ENCODE data around the gene GNAI3. TPM values are rescaled to one million over a fixed set of nuclear protein-coding genes. Genes with fewer than 3 reads are reported as not detected.

GNAI3 gene
- total RNA-seq, 1 donor from 2014 or later = 2.8 TPM

- H3K9me3 ChIP-seq = no peaks in the 10 kb centered on the region
- TF ChIP-seq CTCF (IDR thresholded peaks at IDR 0.05) = no peak
- H3K36me3 ChIP-seq = peaks cover 30 to 34% of the 10 kb centered on the region in 2 donors
- no peaks in the 10 kb centered on the region for H3K4me1 ChIP-seq
- H3K4me3 ChIP-seq = no peak overlapping the region
- H3K27me3 ChIP-seq = no peaks in the 10 kb centered on the region
- no peak overlapping the region for H3K27ac ChIP-seq
- intact Hi-C loops (cut with DNase I) = no loop called here
- DNase-seq (ENCODE audit: low spot score in 2 of 2) = peak in 1 of 2 donors; percentile 48
Observed at GRCh38 chr1:109632671-109633346, 84.4 kb downstream of the GNAI3 start.

- H3K4me3 ChIP-seq = no peak overlapping the region
- no peak overlapping the region for H3K27ac ChIP-seq
- H3K4me1 ChIP-seq = no peaks in the 10 kb centered on the region
- peaks cover 16 to 19% of the 10 kb centered on the region in 2 donors for H3K36me3 ChIP-seq
- intact Hi-C loops (cut with DNase I) = no loop called here
- DNase-seq (ENCODE audit: low spot score in 2 of 2) = peak in 1 of 2 donors; percentile 35
- TF ChIP-seq CTCF (IDR thresholded peaks at IDR 0.05) = no peak
- no peaks in the 10 kb centered on the region for H3K27me3 ChIP-seq
- H3K9me3 ChIP-seq = no peaks in the 10 kb centered on the region
Observed at GRCh38 chr1:109634292-109634691, 85.9 kb downstream of the GNAI3 start.

- Histone ChIP-seq H3K4me3 (no peak overlapping the region), H3K36me3 (peaks cover 12 to 13% of the 10 kb centered on the region in 2 donors), H3K4me1 (no peaks in the 10 kb centered on the region), H3K9me3 (no peaks in the 10 kb centered on the region), H3K27ac (no peak overlapping the region), H3K27me3 (no peaks in the 10 kb centered on the region)
- intact Hi-C loops (cut with DNase I) = no loop called here
- peak in 1 of 2 donors; percentile 44 for DNase-seq (ENCODE audit: low spot score in 2 of 2)
- no peak for TF ChIP-seq CTCF (IDR thresholded peaks at IDR 0.05)
Observed at GRCh38 chr1:109634771-109635750, 86.6 kb downstream of the GNAI3 start.

GRCh38 chr1:109635862-109636200, 87.4 kb downstream of the GNAI3 start:
- no peak for TF ChIP-seq CTCF (IDR thresholded peaks at IDR 0.05)
- no peaks in the 10 kb centered on the region for H3K27me3 ChIP-seq
- intact Hi-C loops (cut with DNase I) = no loop called here
- no peaks in the 10 kb centered on the region for H3K4me1 ChIP-seq
- H3K27ac ChIP-seq = no peak overlapping the region
- no peaks in the 10 kb centered on the region for H3K9me3 ChIP-seq
- DNase-seq (ENCODE audit: low spot score in 2 of 2) = no peak
- no peak overlapping the region for H3K4me3 ChIP-seq
- H3K36me3 ChIP-seq = peaks cover 9% of the 10 kb centered on the region in 2 donors

DNA sequence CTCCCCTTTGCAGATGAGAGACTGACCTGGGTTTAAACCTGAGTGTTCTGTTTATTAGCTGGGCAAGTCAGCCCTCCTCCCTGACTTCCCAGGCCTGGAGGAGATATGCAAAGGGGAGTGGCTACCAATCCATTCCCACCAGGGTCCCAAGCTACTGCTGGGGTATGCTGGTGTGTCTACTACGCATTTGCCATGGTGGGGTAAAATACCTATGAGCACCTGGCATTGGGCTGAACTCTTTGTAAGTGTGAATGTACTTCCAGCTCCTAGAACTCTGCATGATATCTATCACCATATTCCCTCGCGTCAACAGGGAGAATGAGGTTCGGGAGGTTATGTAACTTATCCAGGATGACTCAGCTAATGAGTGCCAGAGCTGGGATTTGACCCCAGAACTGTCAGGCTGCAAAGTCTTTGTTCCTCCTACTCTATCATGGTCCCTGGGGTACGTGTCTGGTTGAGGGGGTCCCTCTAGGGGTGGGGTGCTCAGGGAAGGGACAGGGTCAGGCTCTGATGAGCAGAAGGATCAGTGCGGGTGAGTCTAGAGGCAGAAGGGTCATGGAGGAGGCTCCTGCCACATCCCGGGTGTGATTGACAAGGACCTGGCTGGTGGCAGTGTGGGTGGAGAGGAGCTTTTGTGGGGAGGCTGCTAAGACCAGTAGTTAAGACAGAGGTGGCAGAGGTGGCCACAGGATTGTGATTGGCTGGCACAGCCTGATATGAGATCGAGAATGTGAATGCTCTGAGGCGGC, 88.0 kb downstream of the GNAI3 start:
- DNase-seq (ENCODE audit: low spot score in 2 of 2) = peak in 1 of 2 donors; percentile 58
- no peak overlapping the region for H3K27ac ChIP-seq
- H3K4me1 ChIP-seq = no peaks in the 10 kb centered on the region

More for the DNA sequence above, 88.0 kb downstream of the GNAI3 start:
- intact Hi-C loops (cut with DNase I) = no loop called here
- H3K36me3 ChIP-seq = peaks cover 3 to 4% of the 10 kb centered on the region in 2 donors
- H3K4me3 ChIP-seq = no peak overlapping the region
- no peak for TF ChIP-seq CTCF (IDR thresholded peaks at IDR 0.05)
- no peaks in the 10 kb centered on the region for H3K27me3 ChIP-seq
- no peaks in the 10 kb centered on the region for H3K9me3 ChIP-seq

Measured in ascending aorta (tissue), 2 donors.